GM18526 (cell line): Measurements from ENCODE around the gene HMBS.

Experiments used
- POLR2A ChIP-seq: IDR thresholded peaks from 3 replicates; pipeline ENCODE4 v1.6.1; 2011; ENCODE audit not compliant: insufficient read length; ENCODE audit errors: extremely low read depth

Gene HMBS

DNA sequence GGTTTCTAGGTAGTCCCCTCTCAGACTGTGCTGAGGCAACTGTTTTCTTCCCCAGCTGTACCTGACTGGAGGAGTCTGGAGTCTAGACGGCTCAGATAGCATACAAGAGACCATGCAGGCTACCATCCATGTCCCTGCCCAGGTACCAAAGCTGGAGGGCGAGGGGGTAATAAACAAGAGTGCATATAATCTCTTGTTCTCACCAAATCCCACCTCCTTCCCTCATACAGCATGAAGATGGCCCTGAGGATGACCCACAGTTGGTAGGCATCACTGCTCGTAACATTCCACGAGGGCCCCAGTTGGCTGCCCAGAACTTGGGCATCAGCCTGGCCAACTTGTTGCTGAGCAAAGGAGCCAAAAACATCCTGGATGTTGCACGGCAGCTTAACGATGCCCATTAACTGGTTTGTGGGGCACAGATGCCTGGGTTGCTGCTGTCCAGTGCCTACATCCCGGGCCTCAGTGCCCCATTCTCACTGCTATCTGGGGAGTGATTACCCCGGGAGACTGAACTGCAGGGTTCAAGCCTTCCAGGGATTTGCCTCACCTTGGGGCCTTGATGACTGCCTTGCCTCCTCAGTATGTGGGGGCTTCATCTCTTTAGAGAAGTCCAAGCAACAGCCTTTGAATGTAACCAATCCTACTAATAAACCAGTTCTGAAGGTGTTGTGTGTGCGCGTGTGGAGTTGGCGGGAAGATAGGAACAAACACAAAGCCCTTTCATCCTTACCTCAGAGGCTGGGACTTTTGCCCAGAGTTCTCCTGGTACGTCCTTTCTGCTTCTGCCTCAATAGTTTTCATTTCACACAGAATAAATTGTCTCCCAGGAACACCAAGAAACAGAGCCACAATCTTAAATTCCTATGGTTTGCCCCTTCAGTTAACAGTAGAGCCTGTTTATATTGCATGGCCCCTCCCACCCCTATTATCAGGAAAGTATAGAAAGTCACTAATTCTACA lies 8.5 kb downstream of the HMBS start:
- TF ChIP-seq POLR2A = no peak

DNA sequence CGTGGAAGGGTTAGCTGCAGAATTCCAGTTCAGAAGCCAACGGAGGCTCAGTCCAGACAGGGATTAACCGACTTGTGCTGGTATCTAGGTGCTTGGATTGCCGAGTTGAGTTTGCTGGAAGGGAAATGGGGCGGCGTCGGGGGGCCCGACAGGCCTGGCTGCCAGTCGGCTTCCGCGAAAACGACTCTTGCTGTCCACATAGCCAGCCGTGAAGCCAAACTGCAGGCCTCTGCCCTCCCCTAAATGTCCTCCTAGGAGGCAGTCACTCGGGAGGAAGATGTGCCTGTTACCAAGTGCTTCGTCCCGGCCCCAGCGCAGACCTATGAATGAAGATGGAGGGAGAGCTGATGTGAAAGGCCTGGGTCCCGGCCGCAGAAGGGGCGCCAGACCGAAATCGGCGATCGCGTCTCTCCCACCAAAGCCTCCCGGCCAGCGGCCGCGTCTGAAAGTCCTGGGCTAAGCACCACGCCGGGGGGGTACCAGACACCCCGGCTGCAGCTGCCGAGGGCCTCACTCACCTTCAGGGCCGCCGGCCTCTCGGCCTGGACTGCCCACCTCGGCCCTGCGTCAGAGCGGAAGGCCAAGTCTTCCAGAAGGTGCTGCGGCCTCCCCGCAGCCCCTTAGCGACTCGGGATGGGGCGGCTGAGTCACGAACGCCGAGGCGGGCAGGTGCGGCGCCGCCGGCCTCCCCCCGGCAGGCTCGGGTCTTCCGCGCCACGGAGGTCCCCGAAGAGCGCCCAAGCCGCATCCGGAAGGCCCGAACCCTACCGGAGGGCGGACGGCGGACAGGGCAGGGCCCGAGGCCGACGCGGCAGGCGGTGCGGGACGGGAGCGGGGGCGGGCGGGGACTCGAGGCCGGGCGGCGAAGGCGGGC lies 9.5 kb downstream of the HMBS start:
- peak; percentile 15 for TF ChIP-seq POLR2A

DNA sequence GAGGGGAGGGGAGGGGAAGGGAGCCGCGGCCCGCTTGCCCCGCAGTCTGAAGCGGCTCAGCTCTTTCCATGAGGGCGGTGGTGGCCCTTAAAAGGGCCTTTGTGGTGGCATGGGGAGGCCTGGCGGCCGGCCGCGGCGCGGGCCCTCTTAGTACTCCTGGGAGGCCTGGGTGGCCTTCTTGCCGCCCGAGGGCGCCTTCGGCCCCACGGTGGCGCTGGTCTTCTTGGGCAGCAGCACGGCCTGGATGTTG lies 10.1 kb downstream of the HMBS start:
- no peak for TF ChIP-seq POLR2A

DNA sequence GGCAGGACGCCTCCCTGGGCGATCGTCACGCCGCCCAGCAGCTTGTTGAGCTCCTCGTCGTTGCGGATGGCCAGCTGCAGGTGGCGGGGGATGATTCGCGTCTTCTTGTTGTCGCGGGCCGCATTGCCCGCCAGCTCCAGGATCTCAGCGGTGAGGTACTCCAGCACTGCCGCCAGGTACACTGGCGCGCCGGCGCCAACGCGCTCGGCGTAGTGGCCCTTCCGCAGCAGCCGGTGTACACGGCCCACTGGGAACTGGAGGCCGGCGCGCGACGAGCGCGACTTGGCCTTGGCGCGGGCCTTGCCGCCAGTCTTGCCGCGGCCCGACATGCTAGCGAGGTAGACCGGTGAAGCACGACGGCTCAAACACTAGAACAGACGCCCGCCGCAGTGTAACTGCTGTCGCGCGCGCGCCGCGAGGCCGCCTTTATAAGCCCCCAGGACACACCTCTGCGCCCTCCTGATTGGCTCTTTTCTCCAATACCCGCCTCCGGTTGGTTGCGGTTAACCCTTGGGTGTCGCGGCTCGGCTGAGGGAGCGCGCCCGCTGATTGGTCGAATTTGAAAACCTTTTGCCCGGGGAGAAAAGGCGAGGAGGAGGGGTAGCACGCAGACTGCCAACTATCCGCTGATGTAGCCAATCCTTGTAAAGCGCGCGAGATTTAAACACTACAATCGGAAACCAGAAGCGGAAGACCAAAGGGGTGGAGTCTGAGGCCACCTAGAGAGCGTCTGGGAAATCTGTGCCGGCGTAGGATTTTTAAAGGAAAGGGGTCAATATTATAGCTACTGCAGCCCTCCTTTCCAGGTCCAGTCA lies 10.6 kb downstream of the HMBS start:
- peak; percentile 100 for TF ChIP-seq POLR2A

DNA sequence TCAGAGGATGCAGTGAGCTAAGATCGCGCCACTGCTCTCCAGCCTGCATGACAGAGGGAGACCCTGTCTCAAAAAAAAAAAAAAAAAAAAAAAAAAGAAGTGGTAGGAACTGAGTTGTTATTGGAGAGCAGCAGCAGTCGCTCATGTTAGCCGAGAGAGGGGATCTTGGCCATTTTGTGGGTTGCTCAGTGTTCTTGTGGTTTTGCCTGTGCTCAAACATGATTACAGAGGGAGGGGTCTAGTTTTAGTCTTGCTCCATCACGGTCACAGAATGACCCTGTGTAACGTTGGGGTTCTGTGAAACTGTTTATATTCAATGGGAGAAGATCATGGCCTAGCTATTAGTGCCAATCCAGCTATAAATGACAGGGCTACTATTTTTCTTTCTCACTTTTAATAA lies 15.0 kb downstream of the HMBS start:
- no peak for TF ChIP-seq POLR2A

DNA sequence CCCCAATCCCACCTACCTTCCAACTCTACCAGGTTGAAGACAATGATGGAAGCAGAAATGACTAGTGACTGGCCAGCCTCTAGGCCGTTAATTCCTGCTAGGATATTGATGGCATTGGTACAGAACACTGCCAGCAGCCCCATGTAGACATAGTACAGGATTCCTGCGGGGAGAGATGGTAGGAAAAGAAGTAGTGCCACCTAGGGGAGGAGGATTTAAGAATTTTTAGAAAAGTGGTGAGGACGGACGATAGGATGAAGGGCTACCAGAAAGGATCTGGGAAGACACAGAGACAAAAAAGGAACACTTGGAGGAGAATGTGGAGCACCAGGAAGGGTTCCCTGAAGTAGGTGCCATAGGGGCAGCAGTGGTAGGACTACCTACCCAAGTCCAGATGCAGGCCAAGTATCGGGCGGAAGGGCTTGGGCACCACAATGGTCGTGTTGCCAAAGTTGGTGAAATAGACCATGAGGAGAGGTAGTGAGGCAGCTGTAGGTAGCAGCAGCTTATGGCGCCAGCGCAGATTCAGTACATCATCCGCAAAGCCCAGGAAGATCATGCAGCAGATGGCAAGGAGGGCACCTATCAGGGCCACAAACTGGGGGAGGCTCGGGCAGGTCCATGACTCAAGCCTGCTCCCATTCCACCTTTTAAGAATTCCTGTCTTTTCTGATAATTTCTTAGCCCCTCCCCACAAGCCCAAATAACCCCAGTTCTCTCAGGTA lies 15.7 kb downstream of the HMBS start:
- no peak for TF ChIP-seq POLR2A

DNA sequence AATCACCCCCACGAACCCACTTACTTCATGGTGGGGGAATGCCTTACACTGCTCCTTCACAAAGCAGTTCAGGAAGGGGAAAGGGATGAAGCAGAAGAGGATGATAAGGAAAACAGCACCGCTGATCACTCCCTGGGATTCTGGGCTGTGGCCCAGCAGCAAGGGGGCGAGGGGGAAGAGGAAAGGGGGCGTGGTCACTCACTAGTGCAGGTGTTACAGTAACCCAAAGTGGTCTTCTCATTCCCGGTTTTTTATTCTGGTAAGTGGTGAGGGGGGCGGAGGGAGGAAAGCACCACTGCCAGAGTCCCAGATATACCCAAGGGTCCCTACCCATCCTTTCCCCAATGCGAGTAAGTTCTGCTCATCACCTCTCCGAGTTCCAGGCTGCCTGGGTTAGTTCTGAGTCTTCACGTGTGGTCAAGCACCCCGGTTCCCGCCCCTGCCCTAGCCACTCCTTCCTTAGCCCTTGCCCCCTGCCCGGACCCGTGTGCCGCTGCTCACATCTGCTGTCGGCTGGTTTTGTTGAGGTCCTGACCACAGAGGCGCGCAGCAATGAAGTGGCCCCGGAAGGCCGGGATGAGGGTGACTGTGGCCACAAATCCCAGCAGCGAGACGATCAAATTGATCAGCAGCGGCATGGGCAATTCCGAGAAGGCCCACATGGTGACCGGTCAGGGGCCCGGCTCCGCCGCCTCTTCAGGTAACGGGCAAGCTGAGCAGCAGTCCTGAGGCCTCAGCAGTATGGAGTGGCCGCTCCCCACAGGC lies 16.5 kb downstream of the HMBS start:
- TF ChIP-seq POLR2A = no peak

DNA sequence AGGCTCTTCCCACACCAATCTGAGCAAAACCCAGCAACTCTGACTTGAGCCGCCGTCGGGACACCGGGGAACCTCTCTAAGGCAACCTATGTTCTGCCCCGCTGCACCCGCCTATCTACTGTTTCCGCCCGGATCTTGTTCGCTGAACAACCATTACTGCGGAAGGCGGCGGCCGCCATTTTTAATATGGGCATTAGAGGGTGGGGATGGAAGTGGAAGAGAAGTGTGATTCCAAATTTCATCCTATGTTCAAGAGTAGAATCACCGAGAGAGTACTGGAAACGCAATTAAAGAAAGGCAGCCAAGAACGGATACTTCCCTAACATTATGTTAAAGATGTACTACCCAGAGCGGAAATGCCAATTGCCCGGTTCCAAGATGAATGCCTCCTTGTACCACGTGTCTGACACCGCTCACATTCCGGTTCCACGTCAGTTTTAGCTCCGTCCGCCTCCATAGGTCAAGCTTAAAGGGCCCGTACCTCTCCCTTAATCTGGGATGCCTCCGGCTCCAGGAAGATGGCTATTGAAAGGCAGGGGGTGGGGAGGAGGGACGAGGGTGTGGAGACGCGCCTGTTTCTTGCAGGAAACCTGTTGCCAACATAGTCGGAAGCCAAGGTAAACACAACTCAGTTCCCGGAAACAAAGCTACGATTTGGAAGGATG lies 17.2 kb downstream of the HMBS start, which contains the start of gene DPAGT1:
Gene DPAGT1 (minus strand): TSS at position 95 of the 665 bp plus-strand sequence. CDS start 198 bp downstream, outside the sequence.
- peak; percentile 51 for TF ChIP-seq POLR2A

DNA sequence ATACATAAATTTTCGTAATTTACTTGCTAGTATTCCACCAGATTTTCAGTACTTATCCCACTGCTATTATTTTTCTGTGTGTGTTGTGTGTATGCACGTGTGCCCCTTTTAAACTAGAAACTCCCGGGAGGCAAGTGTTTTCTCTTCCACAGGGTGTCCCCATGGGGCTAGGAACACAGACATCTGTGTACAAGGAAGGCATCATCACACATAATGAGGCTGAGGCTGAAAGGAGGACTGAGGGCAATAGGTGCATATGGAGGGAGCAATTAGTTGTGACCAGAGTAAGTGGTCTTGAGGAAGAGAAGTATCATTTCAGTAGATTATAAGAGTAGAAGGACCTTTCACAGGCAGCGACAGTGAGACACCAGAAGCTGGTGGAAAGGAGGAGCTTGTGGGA lies 19.1 kb downstream of the HMBS start:
- no peak for TF ChIP-seq POLR2A

DNA sequence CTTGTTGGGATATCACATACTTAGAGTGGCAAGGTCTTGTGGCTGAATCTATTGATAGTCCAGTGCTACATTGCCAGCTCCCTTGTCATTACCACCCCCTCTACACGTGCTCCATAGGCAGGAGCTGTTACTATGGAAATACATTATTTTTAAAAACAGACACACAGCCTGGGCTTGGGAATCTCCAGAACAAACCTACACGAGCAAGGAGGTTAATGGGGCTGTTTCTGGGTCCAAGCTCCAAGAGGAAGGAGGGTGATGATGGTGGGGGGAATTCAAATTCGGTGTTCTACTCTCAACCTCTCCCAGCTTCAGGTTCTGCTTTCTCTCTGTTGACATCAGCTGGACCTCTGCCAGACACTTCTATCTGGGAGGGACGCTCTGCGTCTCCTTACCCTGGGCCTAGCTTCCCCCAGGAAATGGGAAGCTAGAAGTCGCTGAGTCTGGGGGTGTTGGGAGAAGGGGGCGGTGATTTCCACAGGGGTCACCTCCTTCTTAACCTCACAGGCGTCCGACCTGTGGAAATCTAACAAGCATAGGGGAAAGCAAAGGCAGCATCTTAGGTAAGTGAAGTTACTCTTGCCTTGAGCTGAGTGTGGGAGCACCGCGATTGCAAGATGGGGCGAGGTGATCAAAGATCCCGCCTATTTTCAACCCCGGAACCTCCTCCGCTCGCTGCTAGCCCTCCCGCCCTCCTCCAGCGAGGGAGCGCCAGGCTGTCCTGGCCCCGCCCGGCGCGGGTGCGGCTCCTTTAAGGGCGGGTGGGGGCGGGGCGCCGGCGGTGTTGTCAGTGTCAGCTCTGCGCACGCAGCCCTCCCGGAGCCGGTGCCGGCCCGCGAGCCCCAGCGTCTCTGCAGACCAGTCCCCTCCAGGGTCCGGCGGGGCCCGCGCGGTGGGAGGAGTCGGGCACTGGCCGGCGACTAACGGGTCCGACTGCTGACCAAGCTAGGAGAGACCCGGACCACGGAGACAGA lies 22.2 kb downstream of the HMBS start, which contains the start of gene C2CD2L:
Gene C2CD2L (plus strand): TSS at position 781 of the 974 bp plus-strand sequence. CDS start 398 bp downstream, outside the sequence.
- TF ChIP-seq POLR2A = peak; percentile 74

DNA sequence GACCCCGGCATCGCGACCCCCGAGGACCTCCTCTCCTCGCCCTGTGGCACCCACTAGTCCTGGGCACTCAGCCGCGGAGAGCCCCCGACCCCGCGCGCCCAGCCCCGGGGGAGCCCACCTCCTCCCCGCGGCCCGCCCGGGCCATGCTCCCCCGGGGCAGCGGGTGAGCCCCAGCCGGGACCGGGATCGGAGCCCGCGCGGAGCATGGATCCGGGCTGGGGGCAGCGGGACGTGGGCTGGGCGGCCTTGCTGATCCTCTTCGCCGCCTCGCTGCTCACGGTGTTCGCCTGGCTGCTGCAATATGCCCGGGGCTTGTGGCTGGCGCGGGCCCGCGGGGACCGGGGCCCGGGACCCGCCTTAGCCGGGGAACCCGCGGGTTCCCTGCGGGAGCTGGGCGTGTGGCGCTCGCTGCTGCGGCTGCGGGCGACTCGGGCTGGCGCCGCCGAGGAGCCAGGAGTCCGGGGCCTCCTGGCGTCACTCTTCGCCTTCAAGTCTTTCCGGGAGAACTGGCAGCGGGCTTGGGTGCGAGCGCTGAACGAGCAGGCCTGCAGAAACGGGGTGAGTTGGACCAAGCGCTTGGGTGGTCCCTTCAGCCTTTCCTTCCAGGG lies 23.0 kb downstream of the HMBS start:
- no peak for TF ChIP-seq POLR2A

DNA sequence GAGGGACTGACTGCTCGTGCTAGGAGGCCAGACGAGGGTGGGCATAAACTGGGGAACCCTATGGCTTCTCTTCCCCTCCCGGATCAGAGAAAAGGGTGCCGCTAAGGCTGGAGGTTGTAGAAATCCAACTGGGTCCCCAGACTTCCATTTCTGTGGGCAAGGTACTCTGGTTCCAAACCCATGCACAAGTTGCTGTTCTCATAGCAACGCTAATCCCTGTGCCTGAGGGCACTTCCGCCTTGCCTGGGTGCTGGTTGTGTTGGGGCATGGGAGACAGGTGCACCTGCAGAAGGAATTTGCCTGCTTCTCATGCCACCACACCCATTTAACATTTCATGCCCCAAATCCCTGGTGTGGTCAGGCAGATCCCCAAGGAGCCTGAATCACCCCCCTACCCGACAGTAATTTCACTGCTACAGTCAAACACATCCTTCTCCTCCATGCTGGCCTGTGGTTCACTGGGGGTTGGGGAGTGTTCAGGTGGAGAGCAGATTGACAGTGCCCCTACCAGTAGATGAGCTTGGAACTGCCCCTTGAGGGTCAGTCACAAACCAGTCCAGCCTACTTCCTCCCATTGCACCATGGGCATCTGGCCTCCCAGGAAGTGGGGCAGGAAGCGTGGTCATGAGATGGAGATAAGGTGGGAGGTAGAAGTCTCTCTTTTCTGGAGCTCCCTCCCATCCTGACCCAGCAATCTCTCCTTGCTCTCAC lies 23.6 kb downstream of the HMBS start:
- no peak for TF ChIP-seq POLR2A
